ENCODE measurements around the gene SERTAD2.
A peak's percentile ranks its signal among the peaks of the same experiment; 100 is the strongest.

Gene SERTAD2

GRCh38 chr2:64675860-64676259 lies 22.1 kb upstream of the SERTAD2 start:
- DNase-seq (ENCODE audit: low read depth): no peak

- no peak for DNase-seq (ENCODE audit: low read depth)
These were observed 19.0 kb upstream of the SERTAD2 start for GRCh38 chr2:64672708-64673107.

- no peak for DNase-seq (ENCODE audit: low read depth)
These were observed 16.3 kb upstream of the SERTAD2 start for GRCh38 chr2:64670047-64670446.

GRCh38 chr2:64669288-64669687 lies 15.6 kb upstream of the SERTAD2 start:
- no peak for DNase-seq (ENCODE audit: low read depth)

GRCh38 chr2:64668542-64668941 lies 14.8 kb upstream of the SERTAD2 start:
- no peak for DNase-seq (ENCODE audit: low read depth)

GRCh38 chr2:64667535-64667934 lies 13.8 kb upstream of the SERTAD2 start:
- no peak for DNase-seq (ENCODE audit: low read depth)

GRCh38 chr2:64666810-64667438 lies 13.2 kb upstream of the SERTAD2 start:
- no peak for DNase-seq (ENCODE audit: low read depth)

GRCh38 chr2:64665709-64666108 lies 12.0 kb upstream of the SERTAD2 start:
- no peak for DNase-seq (ENCODE audit: low read depth)

GRCh38 chr2:64663402-64663801 lies 9.7 kb upstream of the SERTAD2 start:
- DNase-seq (ENCODE audit: low read depth): no peak

- no peak for DNase-seq (ENCODE audit: low read depth)
These were observed 8.0 kb upstream of the SERTAD2 start for GRCh38 chr2:64661741-64662169.

- DNase-seq (ENCODE audit: low read depth): no peak
These were observed 5.5 kb upstream of the SERTAD2 start for GRCh38 chr2:64659252-64659651.

GRCh38 chr2:64658269-64658668 lies 4.6 kb upstream of the SERTAD2 start:
- DNase-seq (ENCODE audit: low read depth): no peak

- no peak for DNase-seq (ENCODE audit: low read depth)
These were observed 3.7 kb upstream of the SERTAD2 start for GRCh38 chr2:64657411-64657810.

GRCh38 chr2:64656379-64656778 lies 2.7 kb upstream of the SERTAD2 start:
- no peak for DNase-seq (ENCODE audit: low read depth)

GRCh38 chr2:64655873-64656272 lies 2.2 kb upstream of the SERTAD2 start:
- DNase-seq (ENCODE audit: low read depth): no peak

GRCh38 chr2:64655018-64655664 lies 1.4 kb upstream of the SERTAD2 start:
- no peak for DNase-seq (ENCODE audit: low read depth)

- DNase-seq (ENCODE audit: low read depth): peak; percentile 68
These were observed 524 bp upstream of the SERTAD2 start for GRCh38 chr2:64654063-64654811.

GRCh38 chr2:64652231-64653108 lies 1.2 kb downstream of the SERTAD2 start:
- no peak for DNase-seq (ENCODE audit: low read depth)

- no peak for DNase-seq (ENCODE audit: low read depth)
These were observed 2.1 kb downstream of the SERTAD2 start for GRCh38 chr2:64651590-64651989.

- no peak for DNase-seq (ENCODE audit: low read depth)
These were observed 2.9 kb downstream of the SERTAD2 start for GRCh38 chr2:64650722-64651338.

GRCh38 chr2:64650296-64650695 lies 3.4 kb downstream of the SERTAD2 start:
- DNase-seq (ENCODE audit: low read depth): no peak

- no peak for DNase-seq (ENCODE audit: low read depth)
These were observed 4.1 kb downstream of the SERTAD2 start for GRCh38 chr2:64649626-64650025.

Data from HS-27A (cell line).